WTC11 (cell line): ENCODE measurements around the gene TOR4A. TPM values are rescaled to one million over a fixed set of nuclear protein-coding genes. Genes with fewer than 3 reads are reported as not detected.

Experiments
- ESRRA ChIP-seq: sonication (generic); formaldehyde crosslinking; IDR thresholded peaks from 2 replicates; pipeline ENCODE4 v1.8.1; 2022; ENCODE audit warnings: mild to moderate bottlenecking, missing genetic modification reagents, borderline replicate concordance
- FOXK1 ChIP-seq: sonication (generic); formaldehyde crosslinking; IDR thresholded peaks from 2 replicates; pipeline ENCODE4 v1.8.0; 2022; ENCODE audit warnings: mild to moderate bottlenecking, moderate library complexity, missing genetic modification reagents
- JAZF1 ChIP-seq: fragments of 250-450 bp; sonication (Bioruptor Pico); IDR thresholded peaks from 2 replicates; pipeline ENCODE4 v1.9.0; 2021; ENCODE audit warnings: moderate library complexity, mild to moderate bottlenecking, inconsistent platforms
- NR2C2 ChIP-seq: sonication (generic); formaldehyde crosslinking; IDR thresholded peaks from 2 replicates; pipeline ENCODE4 v1.8.0; 2022; ENCODE audit warnings: mild to moderate bottlenecking, missing genetic modification reagents
- PRRX2 ChIP-seq: fragments of 250-450 bp; sonication (Bioruptor Pico); IDR thresholded peaks from 2 replicates; pipeline ENCODE4 v1.8.0; 2021; ENCODE audit warnings: mild to moderate bottlenecking
- RELA ChIP-seq: sonication (generic); formaldehyde crosslinking; IDR thresholded peaks from 2 replicates; pipeline ENCODE4 v1.8.1; 2022; ENCODE audit warnings: missing genetic modification reagents, mild to moderate bottlenecking, borderline replicate concordance
- RORB ChIP-seq: fragments of 250-450 bp; sonication (Bioruptor Pico); IDR thresholded peaks from 2 replicates; pipeline ENCODE4 v1.9.0; 2021; ENCODE audit warnings: mild to moderate bottlenecking
- SP1 ChIP-seq: sonication (generic); formaldehyde crosslinking; conservative IDR thresholded peaks from 2 replicates; pipeline ENCODE4 v1.8.1; 2022; ENCODE audit warnings: missing genetic modification reagents
- ZNF396 ChIP-seq: fragments of 250-450 bp; sonication (Bioruptor Pico); IDR thresholded peaks from 2 replicates; pipeline ENCODE4 v1.8.0; 2021; ENCODE audit warnings: mild to moderate bottlenecking, moderate library complexity, borderline replicate concordance
- ZNF416 ChIP-seq: fragments of 250-450 bp; sonication (Bioruptor Pico); IDR thresholded peaks from 2 replicates; pipeline ENCODE4 v1.9.0; 2021; ENCODE audit warnings: mild to moderate bottlenecking, inconsistent platforms
- total RNA-seq: library from RNA; stranded (reverse); gene quantifications from 3 replicates; pipeline ENCODE4 v1.2.3, GENCODE V29; 2021
- TF ChIP-seq, protein P1 (sequence below): fragments of 250-450 bp; sonication (Bioruptor Pico); IDR thresholded peaks from 2 replicates; pipeline ENCODE4 v2.1.2; 2022; ENCODE audit warnings: mild to moderate bottlenecking, moderate library complexity
- TF ChIP-seq, protein P2 (sequence below): fragments of 250-450 bp; sonication (Bioruptor Pico); IDR thresholded peaks from 2 replicates; pipeline ENCODE4 v1.9.0; 2021; ENCODE audit warnings: mild to moderate bottlenecking, borderline replicate concordance
- TF ChIP-seq, protein P3 (sequence below): sonication (generic); formaldehyde crosslinking; IDR thresholded peaks from 2 replicates; pipeline ENCODE4 v1.8.1; 2023; ENCODE audit warnings: mild to moderate bottlenecking, missing genetic modification reagents, moderate library complexity
- TF ChIP-seq, protein P4 (sequence below): fragments of 250-450 bp; sonication (Bioruptor Pico); IDR thresholded peaks from 2 replicates; pipeline ENCODE4 v1.9.0; 2021; ENCODE audit warnings: mild to moderate bottlenecking
- TF ChIP-seq, protein P5 (sequence below): sonication (generic); formaldehyde crosslinking; IDR thresholded peaks from 2 replicates; pipeline ENCODE4 v1.8.1; 2023; ENCODE audit warnings: mild to moderate bottlenecking, missing genetic modification reagents, moderate library complexity
- TF ChIP-seq, protein P6 (sequence below): fragments of 250-450 bp; sonication (Bioruptor Pico); IDR thresholded peaks from 2 replicates; pipeline ENCODE4 v1.9.0; 2021; ENCODE audit warnings: moderate library complexity, mild to moderate bottlenecking, inconsistent platforms, borderline replicate concordance
- TF ChIP-seq, protein P7 (sequence below): sonication (generic); formaldehyde crosslinking; conservative IDR thresholded peaks from 2 replicates; pipeline ENCODE4 v1.8.1; 2023; ENCODE audit warnings: mild to moderate bottlenecking, low read depth, missing genetic modification reagents, moderate library complexity
- TF ChIP-seq, protein P8 (sequence below): sonication (generic); formaldehyde crosslinking; IDR thresholded peaks from 2 replicates; pipeline ENCODE4 v1.8.1; 2022; ENCODE audit warnings: low read depth, missing genetic modification reagents, borderline replicate concordance
- TF ChIP-seq, protein P9 (sequence below): sonication (generic); formaldehyde crosslinking; IDR thresholded peaks from 2 replicates; pipeline ENCODE4 v1.8.0; 2023; ENCODE audit warnings: mild to moderate bottlenecking, missing genetic modification reagents

Gene TOR4A
- total RNA-seq, 1 experiment from 2014 or later = 7.3 TPM

DNA sequence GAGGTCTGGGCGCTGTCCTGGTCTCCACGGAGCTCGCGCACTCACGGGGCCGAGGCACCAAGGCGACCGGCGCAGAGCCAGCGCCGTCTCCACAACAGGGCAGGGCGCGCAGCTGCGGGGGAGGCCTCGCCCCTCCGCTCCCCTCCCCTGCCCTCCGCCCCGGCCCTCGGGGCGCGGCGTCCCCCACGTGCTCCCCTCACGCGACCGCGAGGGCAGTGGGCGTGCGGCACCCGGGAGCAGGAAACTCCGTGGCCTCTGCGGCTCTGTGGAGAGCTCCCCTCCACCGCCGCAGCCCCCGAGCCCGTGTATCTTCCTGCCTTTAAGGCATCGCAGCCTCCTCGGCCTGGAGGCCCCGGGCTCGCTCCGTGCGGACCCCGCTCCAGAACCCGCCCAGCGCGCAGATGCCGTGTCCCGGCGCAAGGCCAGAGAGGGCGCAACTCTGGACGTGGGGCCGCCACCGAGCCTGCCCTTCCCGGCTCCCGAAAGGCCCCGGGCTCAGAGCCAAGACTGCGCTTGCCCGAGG lies 37.1 kb upstream of the TOR4A start (continued):
- TF ChIP-seq, protein P1, sequence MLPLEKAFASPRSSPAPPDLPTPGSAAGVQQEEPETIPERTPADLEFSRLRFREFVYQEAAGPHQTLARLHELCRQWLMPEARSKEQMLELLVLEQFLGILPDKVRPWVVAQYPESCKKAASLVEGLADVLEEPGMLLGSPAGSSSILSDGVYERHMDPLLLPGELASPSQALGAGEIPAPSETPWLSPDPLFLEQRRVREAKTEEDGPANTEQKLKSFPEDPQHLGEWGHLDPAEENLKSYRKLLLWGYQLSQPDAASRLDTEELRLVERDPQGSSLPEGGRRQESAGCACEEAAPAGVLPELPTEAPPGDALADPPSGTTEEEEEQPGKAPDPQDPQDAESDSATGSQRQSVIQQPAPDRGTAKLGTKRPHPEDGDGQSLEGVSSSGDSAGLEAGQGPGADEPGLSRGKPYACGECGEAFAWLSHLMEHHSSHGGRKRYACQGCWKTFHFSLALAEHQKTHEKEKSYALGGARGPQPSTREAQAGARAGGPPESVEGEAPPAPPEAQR (CRISPR knock-in tag) = no peak
- TF ChIP-seq FOXK1 (CRISPR knock-in tag) (peak; percentile 34; the same call in 1 of the 2 replicates), RORB (CRISPR knock-in tag) (no peak), ESRRA (peak; percentile 76; the same call in 1 of the 2 replicates), NR2C2 (CRISPR knock-in tag) (no peak), RELA (CRISPR knock-in tag) (peak; percentile 44; the same call in 1 of the 2 replicates), ZNF416 (CRISPR knock-in tag) (no peak), SP1 (no peak), JAZF1 (CRISPR knock-in tag) (no peak), PRRX2 (CRISPR knock-in tag) (no peak), ZNF396 (CRISPR knock-in tag) (no peak)
- TF ChIP-seq, protein P2, sequence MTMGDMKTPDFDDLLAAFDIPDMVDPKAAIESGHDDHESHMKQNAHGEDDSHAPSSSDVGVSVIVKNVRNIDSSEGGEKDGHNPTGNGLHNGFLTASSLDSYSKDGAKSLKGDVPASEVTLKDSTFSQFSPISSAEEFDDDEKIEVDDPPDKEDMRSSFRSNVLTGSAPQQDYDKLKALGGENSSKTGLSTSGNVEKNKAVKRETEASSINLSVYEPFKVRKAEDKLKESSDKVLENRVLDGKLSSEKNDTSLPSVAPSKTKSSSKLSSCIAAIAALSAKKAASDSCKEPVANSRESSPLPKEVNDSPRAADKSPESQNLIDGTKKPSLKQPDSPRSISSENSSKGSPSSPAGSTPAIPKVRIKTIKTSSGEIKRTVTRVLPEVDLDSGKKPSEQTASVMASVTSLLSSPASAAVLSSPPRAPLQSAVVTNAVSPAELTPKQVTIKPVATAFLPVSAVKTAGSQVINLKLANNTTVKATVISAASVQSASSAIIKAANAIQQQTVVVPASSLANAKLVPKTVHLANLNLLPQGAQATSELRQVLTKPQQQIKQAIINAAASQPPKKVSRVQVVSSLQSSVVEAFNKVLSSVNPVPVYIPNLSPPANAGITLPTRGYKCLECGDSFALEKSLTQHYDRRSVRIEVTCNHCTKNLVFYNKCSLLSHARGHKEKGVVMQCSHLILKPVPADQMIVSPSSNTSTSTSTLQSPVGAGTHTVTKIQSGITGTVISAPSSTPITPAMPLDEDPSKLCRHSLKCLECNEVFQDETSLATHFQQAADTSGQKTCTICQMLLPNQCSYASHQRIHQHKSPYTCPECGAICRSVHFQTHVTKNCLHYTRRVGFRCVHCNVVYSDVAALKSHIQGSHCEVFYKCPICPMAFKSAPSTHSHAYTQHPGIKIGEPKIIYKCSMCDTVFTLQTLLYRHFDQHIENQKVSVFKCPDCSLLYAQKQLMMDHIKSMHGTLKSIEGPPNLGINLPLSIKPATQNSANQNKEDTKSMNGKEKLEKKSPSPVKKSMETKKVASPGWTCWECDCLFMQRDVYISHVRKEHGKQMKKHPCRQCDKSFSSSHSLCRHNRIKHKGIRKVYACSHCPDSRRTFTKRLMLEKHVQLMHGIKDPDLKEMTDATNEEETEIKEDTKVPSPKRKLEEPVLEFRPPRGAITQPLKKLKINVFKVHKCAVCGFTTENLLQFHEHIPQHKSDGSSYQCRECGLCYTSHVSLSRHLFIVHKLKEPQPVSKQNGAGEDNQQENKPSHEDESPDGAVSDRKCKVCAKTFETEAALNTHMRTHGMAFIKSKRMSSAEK = no peak
- TF ChIP-seq, protein P3, sequence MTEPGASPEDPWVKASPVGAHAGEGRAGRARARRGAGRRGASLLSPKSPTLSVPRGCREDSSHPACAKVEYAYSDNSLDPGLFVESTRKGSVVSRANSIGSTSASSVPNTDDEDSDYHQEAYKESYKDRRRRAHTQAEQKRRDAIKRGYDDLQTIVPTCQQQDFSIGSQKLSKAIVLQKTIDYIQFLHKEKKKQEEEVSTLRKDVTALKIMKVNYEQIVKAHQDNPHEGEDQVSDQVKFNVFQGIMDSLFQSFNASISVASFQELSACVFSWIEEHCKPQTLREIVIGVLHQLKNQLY (CRISPR knock-in tag) = no peak
- TF ChIP-seq, protein P4, sequence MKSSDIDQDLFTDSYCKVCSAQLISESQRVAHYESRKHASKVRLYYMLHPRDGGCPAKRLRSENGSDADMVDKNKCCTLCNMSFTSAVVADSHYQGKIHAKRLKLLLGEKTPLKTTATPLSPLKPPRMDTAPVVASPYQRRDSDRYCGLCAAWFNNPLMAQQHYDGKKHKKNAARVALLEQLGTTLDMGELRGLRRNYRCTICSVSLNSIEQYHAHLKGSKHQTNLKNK = no peak
- TF ChIP-seq, protein P5, sequence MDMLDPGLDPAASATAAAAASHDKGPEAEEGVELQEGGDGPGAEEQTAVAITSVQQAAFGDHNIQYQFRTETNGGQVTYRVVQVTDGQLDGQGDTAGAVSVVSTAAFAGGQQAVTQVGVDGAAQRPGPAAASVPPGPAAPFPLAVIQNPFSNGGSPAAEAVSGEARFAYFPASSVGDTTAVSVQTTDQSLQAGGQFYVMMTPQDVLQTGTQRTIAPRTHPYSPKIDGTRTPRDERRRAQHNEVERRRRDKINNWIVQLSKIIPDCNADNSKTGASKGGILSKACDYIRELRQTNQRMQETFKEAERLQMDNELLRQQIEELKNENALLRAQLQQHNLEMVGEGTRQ = no peak
- TF ChIP-seq, protein P6, sequence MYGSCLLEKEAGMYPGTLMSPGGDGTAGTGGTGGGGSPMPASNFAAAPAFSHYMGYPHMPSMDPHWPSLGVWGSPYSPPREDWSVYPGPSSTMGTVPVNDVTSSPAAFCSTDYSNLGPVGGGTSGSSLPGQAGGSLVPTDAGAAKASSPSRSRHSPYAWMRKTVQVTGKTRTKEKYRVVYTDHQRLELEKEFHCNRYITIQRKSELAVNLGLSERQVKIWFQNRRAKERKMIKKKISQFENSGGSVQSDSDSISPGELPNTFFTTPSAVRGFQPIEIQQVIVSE (CRISPR knock-in tag) = no peak
- TF ChIP-seq, protein P7, sequence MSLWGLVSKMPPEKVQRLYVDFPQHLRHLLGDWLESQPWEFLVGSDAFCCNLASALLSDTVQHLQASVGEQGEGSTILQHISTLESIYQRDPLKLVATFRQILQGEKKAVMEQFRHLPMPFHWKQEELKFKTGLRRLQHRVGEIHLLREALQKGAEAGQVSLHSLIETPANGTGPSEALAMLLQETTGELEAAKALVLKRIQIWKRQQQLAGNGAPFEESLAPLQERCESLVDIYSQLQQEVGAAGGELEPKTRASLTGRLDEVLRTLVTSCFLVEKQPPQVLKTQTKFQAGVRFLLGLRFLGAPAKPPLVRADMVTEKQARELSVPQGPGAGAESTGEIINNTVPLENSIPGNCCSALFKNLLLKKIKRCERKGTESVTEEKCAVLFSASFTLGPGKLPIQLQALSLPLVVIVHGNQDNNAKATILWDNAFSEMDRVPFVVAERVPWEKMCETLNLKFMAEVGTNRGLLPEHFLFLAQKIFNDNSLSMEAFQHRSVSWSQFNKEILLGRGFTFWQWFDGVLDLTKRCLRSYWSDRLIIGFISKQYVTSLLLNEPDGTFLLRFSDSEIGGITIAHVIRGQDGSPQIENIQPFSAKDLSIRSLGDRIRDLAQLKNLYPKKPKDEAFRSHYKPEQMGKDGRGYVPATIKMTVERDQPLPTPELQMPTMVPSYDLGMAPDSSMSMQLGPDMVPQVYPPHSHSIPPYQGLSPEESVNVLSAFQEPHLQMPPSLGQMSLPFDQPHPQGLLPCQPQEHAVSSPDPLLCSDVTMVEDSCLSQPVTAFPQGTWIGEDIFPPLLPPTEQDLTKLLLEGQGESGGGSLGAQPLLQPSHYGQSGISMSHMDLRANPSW (CRISPR knock-in tag) = no peak
- TF ChIP-seq, protein P8, sequence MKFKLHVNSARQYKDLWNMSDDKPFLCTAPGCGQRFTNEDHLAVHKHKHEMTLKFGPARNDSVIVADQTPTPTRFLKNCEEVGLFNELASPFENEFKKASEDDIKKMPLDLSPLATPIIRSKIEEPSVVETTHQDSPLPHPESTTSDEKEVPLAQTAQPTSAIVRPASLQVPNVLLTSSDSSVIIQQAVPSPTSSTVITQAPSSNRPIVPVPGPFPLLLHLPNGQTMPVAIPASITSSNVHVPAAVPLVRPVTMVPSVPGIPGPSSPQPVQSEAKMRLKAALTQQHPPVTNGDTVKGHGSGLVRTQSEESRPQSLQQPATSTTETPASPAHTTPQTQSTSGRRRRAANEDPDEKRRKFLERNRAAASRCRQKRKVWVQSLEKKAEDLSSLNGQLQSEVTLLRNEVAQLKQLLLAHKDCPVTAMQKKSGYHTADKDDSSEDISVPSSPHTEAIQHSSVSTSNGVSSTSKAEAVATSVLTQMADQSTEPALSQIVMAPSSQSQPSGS = no peak
- TF ChIP-seq, protein P9, sequence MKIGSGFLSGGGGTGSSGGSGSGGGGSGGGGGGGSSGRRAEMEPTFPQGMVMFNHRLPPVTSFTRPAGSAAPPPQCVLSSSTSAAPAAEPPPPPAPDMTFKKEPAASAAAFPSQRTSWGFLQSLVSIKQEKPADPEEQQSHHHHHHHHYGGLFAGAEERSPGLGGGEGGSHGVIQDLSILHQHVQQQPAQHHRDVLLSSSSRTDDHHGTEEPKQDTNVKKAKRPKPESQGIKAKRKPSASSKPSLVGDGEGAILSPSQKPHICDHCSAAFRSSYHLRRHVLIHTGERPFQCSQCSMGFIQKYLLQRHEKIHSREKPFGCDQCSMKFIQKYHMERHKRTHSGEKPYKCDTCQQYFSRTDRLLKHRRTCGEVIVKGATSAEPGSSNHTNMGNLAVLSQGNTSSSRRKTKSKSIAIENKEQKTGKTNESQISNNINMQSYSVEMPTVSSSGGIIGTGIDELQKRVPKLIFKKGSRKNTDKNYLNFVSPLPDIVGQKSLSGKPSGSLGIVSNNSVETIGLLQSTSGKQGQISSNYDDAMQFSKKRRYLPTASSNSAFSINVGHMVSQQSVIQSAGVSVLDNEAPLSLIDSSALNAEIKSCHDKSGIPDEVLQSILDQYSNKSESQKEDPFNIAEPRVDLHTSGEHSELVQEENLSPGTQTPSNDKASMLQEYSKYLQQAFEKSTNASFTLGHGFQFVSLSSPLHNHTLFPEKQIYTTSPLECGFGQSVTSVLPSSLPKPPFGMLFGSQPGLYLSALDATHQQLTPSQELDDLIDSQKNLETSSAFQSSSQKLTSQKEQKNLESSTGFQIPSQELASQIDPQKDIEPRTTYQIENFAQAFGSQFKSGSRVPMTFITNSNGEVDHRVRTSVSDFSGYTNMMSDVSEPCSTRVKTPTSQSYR = no peak; the same call in 1 of the 2 replicates
